Measurements from ENCODE around the gene CMIP. TPM values are rescaled to one million over a fixed set of nuclear protein-coding genes. Genes with fewer than 3 reads are reported as not detected.
A peak's percentile ranks its signal among the peaks of the same experiment; 100 is the strongest.
"Not testable (repeated sequence)": the region's sequence is repeated elsewhere in the genome, so short reads cannot be mapped to it uniquely, and the experiment has no call there.

The CMIP gene
- total RNA-seq, 1 donor from 2014 or later: 40.0 TPM

GRCh38 chr16:81676066-81676882 lies 231.7 kb downstream of the CMIP start:
- H3K4me3 Mint-ChIP-seq: no peak overlapping the region
- peak overlapping the region; percentile 44 for H3K27ac Mint-ChIP-seq
- H3K27me3 Mint-ChIP-seq: no peaks in the 10 kb centered on the region
- H3K36me3 Mint-ChIP-seq (ENCODE audit: low read depth): peaks cover 22% of the 10 kb centered on the region
- peaks cover 5% of the 10 kb centered on the region for H3K4me1 Mint-ChIP-seq
- intact Hi-C loops (cut with micrococcal nuclease): no loop called here
- no peaks in the 10 kb centered on the region for H3K9me3 Mint-ChIP-seq
- no peak for DNase-seq

DNA sequence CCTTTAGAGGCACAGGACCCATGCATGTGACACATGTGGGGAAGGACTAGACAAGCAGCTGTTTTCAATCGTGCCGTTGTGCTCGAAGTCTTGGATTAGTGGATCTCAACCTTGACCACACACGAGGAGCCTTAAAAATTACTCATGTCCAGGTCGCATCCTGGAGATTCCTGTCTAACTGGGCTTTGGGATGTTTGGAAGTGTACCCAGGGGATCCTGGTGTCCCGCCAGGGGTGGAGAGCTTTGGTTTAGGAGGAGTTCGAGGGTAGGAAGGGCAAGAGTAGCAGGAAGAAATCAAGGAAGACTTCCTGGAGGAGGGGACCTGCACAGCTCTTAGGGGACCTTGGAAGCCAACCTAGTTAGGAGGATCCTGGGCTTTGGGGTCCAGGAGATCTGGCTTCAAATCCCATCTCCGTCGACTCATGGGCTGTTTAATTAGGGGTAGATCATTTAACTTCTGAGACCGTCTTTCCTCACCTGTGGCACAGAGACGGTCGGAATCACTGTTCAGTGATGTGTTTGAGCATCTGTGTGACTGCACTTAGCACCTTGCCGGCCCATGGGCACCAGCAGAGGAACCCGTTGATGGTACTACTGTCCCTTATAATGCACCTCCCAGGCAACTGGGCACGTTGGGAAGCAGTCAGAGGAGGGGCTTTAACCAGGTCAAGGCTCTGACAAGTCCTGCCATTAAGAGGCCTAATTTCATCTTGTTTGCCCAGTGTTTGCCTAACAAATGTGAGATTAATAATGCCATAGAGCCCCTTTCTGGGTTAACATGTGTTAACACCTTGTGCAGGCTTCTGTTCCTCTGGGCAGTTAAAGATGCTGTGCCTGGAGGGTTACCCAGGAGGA lies 232.5 kb downstream of the CMIP start:
- H3K27me3 Mint-ChIP-seq: no peaks in the 10 kb centered on the region
- intact Hi-C loops (cut with micrococcal nuclease): no loop called here
- H3K36me3 Mint-ChIP-seq (ENCODE audit: low read depth): peaks cover 24% of the 10 kb centered on the region
- H3K4me3 Mint-ChIP-seq: no peak overlapping the region
- H3K9me3 Mint-ChIP-seq: no peaks in the 10 kb centered on the region
- DNase-seq: no peak
- no peak overlapping the region for H3K27ac Mint-ChIP-seq
- H3K4me1 Mint-ChIP-seq: peaks cover 5% of the 10 kb centered on the region

GRCh38 chr16:81678326-81679095 lies 233.9 kb downstream of the CMIP start:
- Mint-ChIP-seq H3K9me3 (no peaks in the 10 kb centered on the region), H3K4me1 (peaks cover 5% of the 10 kb centered on the region), H3K27me3 (no peaks in the 10 kb centered on the region), H3K36me3 (ENCODE audit: low read depth) (peaks cover 21% of the 10 kb centered on the region), H3K27ac (no peak overlapping the region), H3K4me3 (no peak overlapping the region)
- no peak for DNase-seq
- intact Hi-C loops (cut with micrococcal nuclease): no loop called here

DNA sequence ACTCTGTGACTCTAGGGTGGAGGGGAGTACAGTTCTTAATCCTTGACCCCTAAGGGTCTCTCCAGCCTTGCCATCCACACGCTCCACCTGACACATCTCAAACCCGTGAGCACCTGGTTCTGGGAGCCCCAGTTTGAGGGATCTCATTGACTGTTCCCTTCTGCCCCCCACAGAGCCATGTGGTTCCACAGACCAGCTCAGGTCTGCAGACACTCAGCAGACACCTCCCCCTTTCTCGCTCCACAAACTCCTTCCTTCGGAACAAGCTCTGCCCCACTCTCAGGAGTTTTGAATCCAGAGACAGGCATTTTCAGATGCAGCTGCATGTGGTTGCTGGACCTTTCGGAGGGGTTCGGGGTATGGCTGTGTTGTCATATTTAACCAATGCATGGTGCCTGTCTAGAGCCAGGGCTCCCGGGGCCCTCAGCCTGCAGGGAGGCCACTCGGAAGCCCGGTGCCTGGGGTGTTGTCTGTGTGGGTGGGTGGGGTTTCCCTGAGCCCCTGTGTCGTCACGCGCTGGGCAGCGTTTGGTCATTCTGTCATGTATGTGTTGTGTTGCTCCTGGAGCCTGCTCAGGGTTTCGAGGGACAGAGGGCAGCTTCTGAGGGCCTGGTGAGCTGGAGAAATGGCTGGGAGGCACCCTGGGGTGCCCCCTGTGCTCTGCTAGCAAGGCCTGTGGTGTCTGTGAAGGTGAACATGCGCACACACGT lies 235.3 kb downstream of the CMIP start:
- Mint-ChIP-seq H3K4me3 (no peak overlapping the region), H3K36me3 (ENCODE audit: low read depth) (peaks cover 17% of the 10 kb centered on the region), H3K4me1 (peaks cover 5% of the 10 kb centered on the region), H3K9me3 (no peaks in the 10 kb centered on the region), H3K27me3 (no peaks in the 10 kb centered on the region), H3K27ac (no peak overlapping the region)
- intact Hi-C loops (cut with micrococcal nuclease): no loop called here
- DNase-seq: no peak

- Mint-ChIP-seq H3K4me1 (peaks cover 5% of the 10 kb centered on the region), H3K27me3 (no peaks in the 10 kb centered on the region), H3K27ac (no peak overlapping the region), H3K36me3 (ENCODE audit: low read depth) (peaks cover 17% of the 10 kb centered on the region), H3K4me3 (no peak overlapping the region), H3K9me3 (no peaks in the 10 kb centered on the region)
- no peak for DNase-seq
- intact Hi-C loops (cut with micrococcal nuclease): no loop called here
Observed at GRCh38 chr16:81680444-81681275, 236.1 kb downstream of the CMIP start.

DNA sequence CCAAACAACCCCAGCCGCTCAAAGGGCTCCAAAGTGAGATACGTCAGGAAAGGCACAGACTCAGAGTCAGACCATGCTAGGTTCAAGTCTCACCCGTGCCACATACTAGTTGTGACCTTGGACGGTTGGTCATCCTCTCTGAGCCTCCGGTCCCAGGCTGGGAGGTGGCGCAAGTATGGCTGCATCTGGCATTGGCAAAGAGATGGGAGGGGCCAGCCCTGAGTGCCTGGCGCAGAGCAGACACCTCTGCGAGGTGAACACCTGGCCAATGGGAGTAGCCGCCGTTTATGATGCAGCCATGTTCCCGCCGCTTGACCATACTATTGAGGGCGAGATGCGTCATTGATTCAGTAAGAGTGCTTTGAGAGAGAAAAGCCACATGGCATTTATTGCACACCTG lies 236.7 kb downstream of the CMIP start:
- Mint-ChIP-seq H3K9me3 (no peaks in the 10 kb centered on the region), H3K27me3 (no peaks in the 10 kb centered on the region), H3K4me3 (no peak overlapping the region), H3K4me1 (peaks cover 9% of the 10 kb centered on the region), H3K36me3 (ENCODE audit: low read depth) (peaks cover 17% of the 10 kb centered on the region), H3K27ac (no peak overlapping the region)
- intact Hi-C loops (cut with micrococcal nuclease): no loop called here
- DNase-seq: no peak

- Mint-ChIP-seq H3K4me1 (peaks cover 12% of the 10 kb centered on the region), H3K27ac (peak overlapping the region; percentile 60), H3K36me3 (ENCODE audit: low read depth) (peaks cover 6% of the 10 kb centered on the region), H3K4me3 (no peak overlapping the region), H3K9me3 (no peaks in the 10 kb centered on the region), H3K27me3 (no peaks in the 10 kb centered on the region)
- DNase-seq: no peak
- intact Hi-C loops (cut with micrococcal nuclease): no loop called here
Observed at GRCh38 chr16:81684242-81684837, 239.7 kb downstream of the CMIP start.

DNA sequence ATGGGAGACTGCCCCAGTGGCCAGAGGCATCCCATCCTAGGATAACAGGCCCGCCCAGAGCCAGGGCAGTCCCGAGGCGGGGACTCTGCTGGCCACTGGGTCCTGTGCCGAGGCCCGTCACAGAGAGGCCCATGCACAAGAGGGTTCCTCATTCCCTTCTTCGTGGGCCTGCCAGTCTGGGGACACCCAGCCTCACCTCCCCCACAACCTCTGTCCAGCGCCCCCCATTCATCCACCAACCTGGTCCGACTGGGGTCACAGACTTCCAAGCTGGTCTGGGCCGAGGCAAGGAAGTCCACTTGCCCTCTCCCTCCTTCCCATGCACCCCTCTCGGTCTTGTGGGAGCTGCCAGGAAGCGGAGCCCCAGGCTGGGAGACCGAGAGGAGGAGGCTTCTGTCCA lies 240.3 kb downstream of the CMIP start:
- Mint-ChIP-seq H3K36me3 (ENCODE audit: low read depth) (peaks cover 6% of the 10 kb centered on the region), H3K4me3 (no peak overlapping the region), H3K27ac (peak overlapping the region; percentile 60), H3K9me3 (no peaks in the 10 kb centered on the region), H3K27me3 (no peaks in the 10 kb centered on the region), H3K4me1 (peaks cover 12% of the 10 kb centered on the region)
- no peak for DNase-seq
- intact Hi-C loops (cut with micrococcal nuclease): no loop called here

DNA sequence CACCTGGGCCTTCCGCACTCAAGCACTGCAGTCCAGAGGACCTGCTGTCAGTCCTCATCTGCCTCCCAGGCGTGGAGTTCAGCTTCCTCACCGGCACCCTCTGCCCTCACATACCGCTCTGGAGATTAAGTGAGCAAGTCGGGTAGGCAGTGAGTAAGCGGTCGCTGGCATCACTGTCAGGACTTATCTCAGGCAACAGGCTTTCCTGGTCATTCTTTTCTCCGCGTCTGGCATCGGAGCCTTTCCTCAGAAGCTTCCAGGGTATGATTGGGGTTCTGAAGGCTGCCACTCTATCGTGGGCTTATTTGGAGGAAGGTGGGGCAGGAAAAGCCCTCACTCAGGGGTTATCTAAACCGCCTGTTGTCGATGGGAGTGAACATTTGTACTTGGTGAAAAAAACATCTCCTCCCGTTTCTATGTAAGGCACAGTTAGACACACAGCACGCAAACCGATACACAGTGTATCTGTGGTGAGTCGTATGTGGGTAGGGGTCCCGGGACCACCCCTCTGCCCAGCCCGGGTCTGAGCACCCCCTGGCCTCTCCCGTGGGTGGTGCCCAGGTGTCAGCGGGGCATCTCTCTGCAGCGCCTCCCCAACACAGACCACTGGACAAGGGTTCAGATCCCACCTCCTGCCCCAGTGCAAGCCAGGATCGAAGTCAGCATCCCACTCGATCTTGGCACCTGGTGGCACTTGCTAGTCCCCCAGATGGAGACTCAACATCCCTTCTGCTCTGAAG lies 242.0 kb downstream of the CMIP start:
- peaks cover 12% of the 10 kb centered on the region for H3K4me1 Mint-ChIP-seq

GRCh38 chr16:81687131-81687456 lies 242.5 kb downstream of the CMIP start:
- no peaks in the 10 kb centered on the region for H3K9me3 Mint-ChIP-seq
- no peaks in the 10 kb centered on the region for H3K27me3 Mint-ChIP-seq
- H3K4me1 Mint-ChIP-seq: peaks cover 12% of the 10 kb centered on the region
- intact Hi-C loops (cut with micrococcal nuclease): no loop called here
- H3K4me3 Mint-ChIP-seq: no peak overlapping the region
- H3K27ac Mint-ChIP-seq: no peak overlapping the region
- H3K36me3 Mint-ChIP-seq (ENCODE audit: low read depth): peaks cover 3% of the 10 kb centered on the region
- DNase-seq: no peak

More for the DNA sequence above, 242.0 kb downstream of the CMIP start:
- H3K27me3 Mint-ChIP-seq: no peaks in the 10 kb centered on the region
- intact Hi-C loops (cut with micrococcal nuclease): no loop called here
- H3K9me3 Mint-ChIP-seq: no peaks in the 10 kb centered on the region
- H3K4me3 Mint-ChIP-seq: no peak overlapping the region
- H3K27ac Mint-ChIP-seq: peak overlapping the region; percentile 29
- DNase-seq: no peak
- no peaks in the 10 kb centered on the region for H3K36me3 Mint-ChIP-seq (ENCODE audit: low read depth)

DNA sequence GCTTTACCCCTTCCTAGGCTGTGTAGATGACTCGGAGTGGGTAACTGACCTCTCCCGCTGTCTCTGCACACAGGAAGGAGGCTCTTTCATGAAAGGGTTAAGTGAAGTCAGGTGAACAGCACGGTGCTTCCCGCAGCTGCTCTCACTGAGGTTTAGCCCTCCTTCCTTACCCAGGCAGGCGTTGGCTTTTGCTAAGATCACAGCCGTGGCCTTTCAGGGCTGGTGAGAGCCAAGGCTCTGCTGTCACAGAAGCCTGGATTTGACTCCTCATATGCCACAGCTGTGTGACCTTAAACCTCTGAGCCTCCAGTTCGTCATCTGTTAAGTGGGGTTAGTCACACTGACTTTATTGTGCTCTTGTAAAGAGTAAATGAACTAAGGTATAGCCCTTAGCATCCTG lies 243.6 kb downstream of the CMIP start:
- peaks cover 8% of the 10 kb centered on the region for H3K36me3 Mint-ChIP-seq (ENCODE audit: low read depth)
- peak; percentile 77 for DNase-seq
- no peaks in the 10 kb centered on the region for H3K27me3 Mint-ChIP-seq
- H3K27ac Mint-ChIP-seq: peak overlapping the region; percentile 45
- intact Hi-C loops (cut with micrococcal nuclease): no loop called here
- H3K4me1 Mint-ChIP-seq: peaks cover 12% of the 10 kb centered on the region
- H3K9me3 Mint-ChIP-seq: no peaks in the 10 kb centered on the region
- H3K4me3 Mint-ChIP-seq: peak overlapping the region; percentile 37

GRCh38 chr16:81688839-81689238 lies 244.2 kb downstream of the CMIP start:
- intact Hi-C loops (cut with micrococcal nuclease); H3K4me3 Mint-ChIP-seq; H3K27me3 Mint-ChIP-seq: not testable (repeated sequence)

More at GRCh38 chr16:81688839-81689238, 244.2 kb downstream of the CMIP start:
- not testable (repeated sequence) for DNase-seq; H3K36me3 Mint-ChIP-seq (ENCODE audit: low read depth); H3K9me3 Mint-ChIP-seq; H3K27ac Mint-ChIP-seq
- H3K4me1 Mint-ChIP-seq: peaks cover 12% of the 10 kb centered on the region
